ENCODE measurements around the gene MGAT5B. TPM values are rescaled to one million over a fixed set of nuclear protein-coding genes. Genes with fewer than 3 reads are reported as not detected.
"Not testable (repeated sequence)": the region's sequence is repeated elsewhere in the genome, so short reads cannot be mapped to it uniquely, and the experiment has no call there.

Gene MGAT5B
- total RNA-seq, 1 donor from 2014 or later = 7.5 TPM

DNA sequence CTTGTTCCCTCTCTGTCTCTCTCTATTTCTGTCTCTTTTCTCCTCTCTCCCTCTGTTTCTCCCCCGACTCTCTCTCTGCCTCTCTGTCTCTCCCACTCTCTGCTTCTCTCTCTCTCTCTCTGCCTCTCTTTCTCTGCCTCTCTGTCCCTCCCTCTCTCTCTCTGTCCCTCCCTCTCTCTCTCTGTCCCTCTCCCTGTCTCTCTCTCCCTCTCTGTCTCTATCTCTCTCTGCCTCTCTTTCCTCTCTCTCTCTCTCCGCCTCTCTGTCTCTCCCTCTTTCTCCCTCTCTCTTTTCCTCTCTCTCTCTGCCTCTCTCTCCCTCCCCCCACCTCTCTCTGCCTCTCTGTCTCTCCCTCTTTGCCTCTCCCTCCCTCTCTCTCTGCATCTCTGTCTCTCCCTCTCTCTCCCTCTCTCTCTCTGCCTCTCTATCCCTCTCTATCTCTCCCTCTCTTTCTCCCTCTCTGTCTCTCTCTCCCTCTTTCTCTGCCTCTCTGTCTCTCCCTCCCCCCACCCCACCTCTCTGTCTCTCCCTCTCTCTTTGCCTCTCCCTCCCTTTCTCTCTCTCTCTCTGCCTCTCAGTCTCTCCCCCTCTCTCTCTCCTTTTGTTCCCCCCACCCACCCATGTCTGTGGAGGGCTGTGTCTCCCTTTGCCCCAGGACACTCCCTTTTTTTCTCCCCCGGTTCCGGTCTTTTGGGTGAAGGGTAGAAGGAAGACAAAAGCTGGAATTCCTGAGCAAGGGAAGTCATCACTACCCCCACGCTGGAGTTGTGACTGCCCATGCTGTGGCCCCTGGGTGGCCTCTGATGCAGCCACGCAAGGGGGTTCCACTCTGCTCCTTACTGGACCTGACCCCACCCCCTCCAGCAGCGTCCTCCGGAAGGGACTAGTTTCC lies 27.1 kb upstream of the MGAT5B start:
- no peak overlapping the region for H3K4me3 ChIP-seq (ENCODE audit: low read depth, low read length)
- TF ChIP-seq, protein P1, sequence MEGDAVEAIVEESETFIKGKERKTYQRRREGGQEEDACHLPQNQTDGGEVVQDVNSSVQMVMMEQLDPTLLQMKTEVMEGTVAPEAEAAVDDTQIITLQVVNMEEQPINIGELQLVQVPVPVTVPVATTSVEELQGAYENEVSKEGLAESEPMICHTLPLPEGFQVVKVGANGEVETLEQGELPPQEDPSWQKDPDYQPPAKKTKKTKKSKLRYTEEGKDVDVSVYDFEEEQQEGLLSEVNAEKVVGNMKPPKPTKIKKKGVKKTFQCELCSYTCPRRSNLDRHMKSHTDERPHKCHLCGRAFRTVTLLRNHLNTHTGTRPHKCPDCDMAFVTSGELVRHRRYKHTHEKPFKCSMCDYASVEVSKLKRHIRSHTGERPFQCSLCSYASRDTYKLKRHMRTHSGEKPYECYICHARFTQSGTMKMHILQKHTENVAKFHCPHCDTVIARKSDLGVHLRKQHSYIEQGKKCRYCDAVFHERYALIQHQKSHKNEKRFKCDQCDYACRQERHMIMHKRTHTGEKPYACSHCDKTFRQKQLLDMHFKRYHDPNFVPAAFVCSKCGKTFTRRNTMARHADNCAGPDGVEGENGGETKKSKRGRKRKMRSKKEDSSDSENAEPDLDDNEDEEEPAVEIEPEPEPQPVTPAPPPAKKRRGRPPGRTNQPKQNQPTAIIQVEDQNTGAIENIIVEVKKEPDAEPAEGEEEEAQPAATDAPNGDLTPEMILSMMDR (conservative IDR thresholded peaks at IDR 0.05; ENCODE audit: low read depth, low read length) = no peak
- DNase-seq (ENCODE audit: low read depth) = no peak

DNA sequence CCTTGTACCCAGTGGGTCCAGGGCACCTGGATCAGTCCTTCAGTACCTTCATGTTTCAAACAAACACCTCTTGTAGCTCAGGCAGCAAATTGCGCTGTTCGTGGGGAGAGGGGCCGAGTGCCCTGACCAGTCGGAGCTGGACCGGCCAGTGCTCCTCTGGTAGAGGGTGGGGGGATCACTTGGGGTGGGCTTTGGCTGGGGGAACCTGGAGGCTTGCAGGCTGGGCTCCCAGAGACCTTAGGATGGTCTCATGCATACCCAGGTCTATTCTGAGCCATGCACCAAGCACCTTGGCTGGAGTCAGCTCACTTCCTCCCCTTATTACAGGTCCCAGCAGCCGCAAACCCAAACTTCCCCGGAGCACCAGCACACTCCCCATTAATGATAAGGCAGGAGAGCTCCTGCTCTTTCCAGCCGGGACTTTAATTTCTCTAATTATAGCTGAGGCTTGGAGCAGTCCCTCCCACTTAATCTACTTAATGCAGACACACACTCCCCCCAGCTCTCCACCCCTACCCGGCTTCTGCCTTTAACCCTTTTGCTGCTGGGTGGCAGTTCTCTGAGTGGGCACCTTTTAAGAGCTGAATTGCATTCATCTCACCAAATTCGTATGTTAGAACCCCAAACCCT lies 26.3 kb upstream of the MGAT5B start:
- TF ChIP-seq, protein P1 (conservative IDR thresholded peaks at IDR 0.05; ENCODE audit: low read depth, low read length) = no peak
- DNase-seq (ENCODE audit: low read depth) = no peak
- no peak overlapping the region for H3K4me3 ChIP-seq (ENCODE audit: low read depth, low read length)

DNA sequence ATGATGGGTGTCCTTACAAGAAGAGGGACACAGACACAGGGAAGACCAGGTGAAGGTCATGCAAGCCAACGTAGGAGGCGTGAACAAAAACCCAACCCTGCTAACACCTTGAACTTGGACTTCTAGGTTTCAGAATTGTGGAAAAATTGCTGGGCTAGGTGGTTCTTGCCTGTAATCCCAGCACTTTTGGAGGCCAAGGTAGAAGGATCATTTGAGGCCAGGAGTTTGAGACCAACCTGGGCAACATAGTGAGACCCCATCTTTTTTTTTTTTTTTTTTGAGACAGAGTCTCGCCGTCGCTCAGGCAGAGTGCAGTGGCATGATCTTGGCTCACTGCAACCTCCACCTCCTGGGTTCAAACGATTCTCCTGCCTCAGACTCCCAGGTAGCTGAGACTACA lies 25.1 kb upstream of the MGAT5B start:
- not testable (repeated sequence) for DNase-seq (ENCODE audit: low read depth); H3K4me3 ChIP-seq (ENCODE audit: low read depth, low read length)

DNA sequence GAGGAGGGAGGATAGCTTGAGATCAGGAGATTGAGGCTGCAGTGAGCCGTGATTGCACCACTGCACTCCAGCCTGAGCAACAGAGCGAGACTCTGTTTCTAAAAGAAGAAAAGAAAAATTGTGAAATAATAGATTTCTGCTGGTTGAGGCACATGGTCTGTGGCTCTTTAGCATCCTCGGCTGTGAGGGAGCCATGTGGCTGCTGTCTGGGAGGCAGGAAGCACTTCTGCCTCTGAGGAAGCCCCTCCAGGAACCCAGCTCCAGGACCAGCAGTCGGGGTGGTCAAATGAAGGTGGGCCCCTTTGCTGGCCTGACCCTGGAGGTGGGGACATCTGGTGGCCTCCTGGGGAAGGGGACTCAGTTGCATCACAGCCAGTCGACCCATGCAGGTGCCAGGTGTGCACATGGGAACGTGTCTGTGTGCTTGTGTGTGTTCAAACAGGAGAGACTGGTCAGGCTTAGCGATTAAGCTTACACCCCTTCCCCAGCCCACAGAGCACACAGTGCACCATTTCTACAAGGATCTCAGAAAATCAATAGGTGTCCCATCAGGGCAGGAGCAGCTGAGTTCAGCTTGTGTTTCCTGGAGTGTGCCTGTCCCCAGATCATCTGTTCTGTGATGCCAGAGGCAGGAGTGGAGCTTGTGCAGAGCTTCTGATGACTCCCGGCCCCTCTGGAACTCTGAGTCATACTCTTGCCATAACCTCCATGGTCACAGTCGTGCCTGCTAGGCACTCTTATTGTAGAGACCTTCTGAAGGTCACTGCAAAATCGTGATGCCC lies 24.3 kb upstream of the MGAT5B start:
- H3K4me3 ChIP-seq (ENCODE audit: low read depth, low read length) = no peak overlapping the region
- no peak for DNase-seq (ENCODE audit: low read depth)
- TF ChIP-seq, protein P1 (conservative IDR thresholded peaks at IDR 0.05; ENCODE audit: low read depth, low read length) = no peak

DNA sequence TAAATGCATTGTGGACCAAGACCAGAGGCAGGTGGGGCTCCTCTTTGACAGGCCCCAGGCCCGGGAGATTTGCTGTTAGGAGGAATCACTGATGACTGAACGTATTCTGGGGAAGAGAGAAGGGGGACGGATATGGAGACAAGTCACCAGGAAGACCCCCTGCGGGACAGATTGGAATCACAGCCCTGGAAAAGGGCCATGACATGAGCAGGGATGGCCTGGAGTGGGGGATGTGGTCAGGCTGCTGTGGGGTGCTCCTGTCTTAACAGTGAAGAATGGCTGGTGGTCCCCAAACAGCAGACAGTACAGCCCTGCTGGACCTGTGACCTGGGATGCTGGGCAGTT lies 23.7 kb upstream of the MGAT5B start:
- DNase-seq (ENCODE audit: low read depth) = no peak
- TF ChIP-seq, protein P1 (conservative IDR thresholded peaks at IDR 0.05; ENCODE audit: low read depth, low read length) = no peak
- no peak overlapping the region for H3K4me3 ChIP-seq (ENCODE audit: low read depth, low read length)

DNA sequence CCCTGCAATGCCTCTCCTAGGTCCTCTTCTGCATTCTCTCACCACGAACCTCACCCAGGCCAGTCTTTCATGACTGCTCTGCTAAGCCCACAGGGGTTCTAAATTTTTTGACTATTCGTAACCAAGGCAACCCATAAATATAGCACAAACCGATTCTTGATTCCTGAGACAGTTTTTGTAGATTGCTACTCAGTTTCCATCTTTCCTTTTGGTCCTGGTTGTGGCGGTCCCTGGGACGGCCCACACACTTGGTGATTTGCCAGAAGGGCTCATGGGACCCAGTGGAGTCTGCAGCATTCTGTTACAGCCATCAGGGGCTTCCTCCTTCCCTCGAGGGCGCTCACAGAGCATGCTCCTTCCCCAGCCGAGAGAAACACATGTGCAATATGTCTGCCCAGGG lies 23.4 kb upstream of the MGAT5B start:
- DNase-seq (ENCODE audit: low read depth) = no peak

More for the DNA sequence above, 23.4 kb upstream of the MGAT5B start:
- H3K4me3 ChIP-seq (ENCODE audit: low read depth, low read length) = no peak overlapping the region
- TF ChIP-seq, protein P1 (conservative IDR thresholded peaks at IDR 0.05; ENCODE audit: low read depth, low read length) = no peak
